ACHN (cell line): ENCODE results near the gene ZNF684.
A peak's percentile ranks its signal among the peaks of the same experiment; 100 is the strongest.
"Not testable (repeated sequence)": the region's sequence is repeated elsewhere in the genome, so short reads cannot be mapped to it uniquely, and the experiment has no call there.

Experiments used
- DNase-seq: peaks from one replicate; pipeline ENCODE4 v3.0.0-alpha.2; 2015
- in situ Hi-C: cut with HindIII; loops from 2 replicates; pipeline ENCODE4 v1.10.0; 2017; ENCODE audit warnings: low sequenced_read_pairs, low pct_ligation_motif_present, low pct_unique_long_range_greater_than_20kb

Gene ZNF684

DNA sequence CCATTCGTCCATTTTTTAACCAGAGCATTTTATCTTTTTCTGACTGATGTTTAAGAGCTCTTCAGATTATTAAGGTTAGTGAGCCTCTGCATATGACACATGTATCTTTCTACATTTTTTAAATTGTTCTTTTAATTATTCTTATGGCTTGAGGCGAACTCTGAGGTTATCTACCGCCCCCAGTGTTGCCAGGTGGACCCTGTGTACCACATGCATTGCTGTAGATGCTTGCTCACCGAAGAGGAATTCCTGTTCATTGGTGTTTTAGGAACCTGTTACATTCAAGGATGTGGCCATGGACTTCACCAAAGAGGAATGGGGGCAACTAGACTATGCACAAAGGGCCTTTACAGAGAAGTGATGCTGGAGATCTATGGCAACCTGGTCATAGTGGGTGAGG, 31.8 kb downstream of the ZNF684 start:
- in situ Hi-C loops: no loop called here
- no peak for DNase-seq

DNA sequence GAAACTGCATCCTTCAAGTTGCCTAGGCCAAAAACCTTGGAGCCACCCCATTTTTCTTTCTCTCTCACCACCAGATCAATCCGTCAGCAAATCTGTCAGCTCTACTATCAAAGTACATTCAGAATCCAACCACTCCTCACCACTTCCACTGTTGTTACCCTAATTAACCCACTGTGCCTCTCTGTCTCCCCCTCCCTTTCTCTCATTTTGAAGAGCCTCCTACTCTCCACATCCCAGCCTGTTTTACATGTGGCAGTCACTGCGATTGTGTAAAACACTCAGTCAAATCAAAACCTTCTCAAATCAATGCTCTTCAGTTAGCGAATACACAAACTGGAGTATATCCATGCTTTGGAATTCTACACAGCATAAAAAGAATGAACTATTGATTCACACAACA, 33.1 kb downstream of the ZNF684 start:
- DNase-seq: no peak
- in situ Hi-C loops: no loop called here

DNA sequence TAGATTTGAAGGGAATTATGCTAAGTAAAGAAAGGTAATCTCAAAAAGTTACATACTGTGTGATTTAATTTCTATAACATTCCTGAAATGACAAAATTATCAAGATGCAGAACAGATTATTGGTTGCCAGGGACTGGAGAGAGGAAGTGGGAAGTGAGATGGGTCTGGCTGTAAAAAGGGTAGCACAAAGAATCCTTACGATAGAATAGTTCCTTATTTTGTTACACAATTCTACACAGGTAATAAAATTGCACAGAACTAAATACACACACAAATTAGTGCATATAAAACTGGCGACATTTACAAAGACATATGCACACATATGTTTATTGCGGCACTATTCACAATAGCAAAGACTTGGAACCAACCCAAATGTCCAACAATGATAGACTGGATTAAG, 33.5 kb downstream of the ZNF684 start:
- in situ Hi-C loops: no loop called here
- DNase-seq: no peak

DNA sequence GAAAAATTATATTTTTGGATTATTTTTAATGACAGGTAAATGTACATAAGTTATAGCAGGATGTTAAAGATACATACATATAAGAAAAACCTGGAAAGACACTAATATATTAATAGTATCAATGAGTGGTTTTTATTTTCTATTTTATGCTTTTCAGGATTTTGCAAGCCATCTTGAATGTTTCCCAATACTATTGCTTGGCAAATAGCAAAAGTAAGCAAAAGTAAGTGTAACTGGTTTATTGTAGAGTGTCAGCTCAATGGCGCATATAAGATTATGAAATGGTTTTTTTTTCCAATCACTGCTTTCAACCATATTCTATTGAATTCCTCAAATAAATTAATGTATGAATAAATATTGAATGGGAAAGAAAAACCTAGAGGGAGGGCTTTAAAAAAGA, 36.4 kb downstream of the ZNF684 start:
- no peak for DNase-seq
- in situ Hi-C loops: no loop called here

DNA sequence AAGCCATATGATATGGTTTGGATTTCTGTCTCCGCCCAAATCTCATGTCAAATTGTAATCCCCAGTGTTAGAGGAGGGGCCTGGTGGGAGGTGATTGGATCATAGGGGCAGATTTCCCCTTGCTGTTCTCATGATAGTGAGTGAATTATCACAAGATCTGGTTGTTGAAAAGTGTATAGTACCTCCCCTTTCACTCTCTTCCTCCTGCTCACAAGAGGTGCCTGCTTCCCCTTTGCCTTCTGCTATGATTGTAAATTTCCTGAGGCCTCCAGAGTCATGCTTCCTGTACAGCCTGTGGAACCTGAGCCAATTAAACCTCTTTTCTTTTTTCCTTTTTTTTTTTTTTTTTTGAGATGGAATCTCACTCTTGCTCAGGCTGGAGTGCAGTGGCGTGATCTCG, 43.4 kb downstream of the ZNF684 start:
- DNase-seq, in situ Hi-C loops: not testable (repeated sequence)

DNA sequence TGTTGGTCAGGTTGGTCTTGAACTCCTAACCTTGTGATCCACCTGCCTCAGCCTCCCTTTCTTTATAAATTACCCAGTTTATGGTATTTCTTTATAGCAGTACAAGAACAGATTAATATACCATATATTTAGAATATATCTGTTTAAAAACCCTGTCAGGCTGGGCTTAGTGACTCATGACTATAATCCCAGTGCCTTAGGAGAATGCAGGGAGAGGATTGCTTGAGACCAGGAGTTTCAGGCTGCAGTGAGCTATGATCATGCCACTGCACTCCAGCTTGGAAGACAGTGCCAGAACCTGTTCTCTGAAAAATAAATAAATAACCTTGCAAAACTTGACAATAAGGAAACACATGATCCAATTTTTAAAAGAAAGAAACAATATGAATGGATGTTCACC, 43.9 kb downstream of the ZNF684 start:
- no peak for DNase-seq

DNA sequence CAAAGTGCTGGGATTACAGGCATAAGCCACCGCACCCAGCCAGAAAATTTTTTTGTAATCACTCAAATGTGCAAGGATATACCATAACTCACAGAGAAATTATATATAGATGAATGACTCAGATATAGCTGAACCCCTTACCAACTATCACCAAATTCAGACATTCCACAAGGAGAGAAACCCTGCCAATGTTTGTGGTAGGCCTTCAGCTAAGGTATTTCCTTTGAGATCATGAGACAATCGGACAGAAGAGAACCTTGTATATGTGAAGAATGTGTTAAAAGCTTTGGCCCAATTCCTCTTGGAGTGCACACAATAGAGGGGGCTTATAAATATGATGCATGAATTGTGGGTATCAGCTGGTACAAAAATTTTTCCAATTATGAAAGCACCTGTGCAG, 50.7 kb downstream of the ZNF684 start:
- in situ Hi-C loops: no loop called here
- DNase-seq: no peak

More for the DNA sequence above, 43.9 kb downstream of the ZNF684 start:
- in situ Hi-C loops: no loop called here

DNA sequence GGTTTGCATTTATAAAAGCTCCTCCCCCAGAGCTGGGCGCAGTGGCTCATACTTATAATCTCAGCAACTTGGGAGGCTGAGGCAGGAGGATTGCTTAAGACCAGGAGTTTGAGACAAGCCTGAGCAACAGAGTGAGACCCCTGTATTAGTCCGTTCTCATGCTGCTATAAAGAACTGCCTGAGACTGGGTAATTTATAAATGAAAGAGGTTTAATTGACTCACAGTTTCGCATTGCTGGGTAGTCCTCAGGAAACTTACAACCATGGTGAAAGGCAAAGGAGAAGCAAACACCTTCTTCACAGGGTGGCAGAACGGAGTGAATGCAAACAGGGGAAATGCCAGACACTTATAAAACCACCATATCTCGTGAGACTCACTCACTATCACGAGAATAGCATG, 52.5 kb downstream of the ZNF684 start:
- in situ Hi-C loops: no loop called here
- no peak for DNase-seq

DNA sequence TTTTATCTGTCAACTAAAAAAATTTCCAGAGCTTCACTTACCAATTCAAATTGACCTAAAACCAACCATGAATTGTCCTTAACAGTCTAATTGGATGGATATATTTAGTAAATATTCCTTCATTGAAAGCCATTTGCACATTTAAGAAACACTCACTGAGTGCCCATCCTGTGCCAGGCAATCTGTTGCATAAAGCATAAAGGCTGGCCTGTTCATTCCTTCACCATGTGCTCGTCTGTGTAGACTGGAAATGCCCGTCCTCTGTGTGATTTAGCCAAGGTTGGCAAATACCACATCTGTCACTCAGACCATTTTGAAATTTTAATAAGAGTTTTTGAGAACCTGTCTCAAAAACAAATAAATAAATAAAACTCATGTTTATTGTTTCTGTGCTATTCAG, 57.1 kb downstream of the ZNF684 start:
- DNase-seq: no peak
- in situ Hi-C loops: no loop called here

DNA sequence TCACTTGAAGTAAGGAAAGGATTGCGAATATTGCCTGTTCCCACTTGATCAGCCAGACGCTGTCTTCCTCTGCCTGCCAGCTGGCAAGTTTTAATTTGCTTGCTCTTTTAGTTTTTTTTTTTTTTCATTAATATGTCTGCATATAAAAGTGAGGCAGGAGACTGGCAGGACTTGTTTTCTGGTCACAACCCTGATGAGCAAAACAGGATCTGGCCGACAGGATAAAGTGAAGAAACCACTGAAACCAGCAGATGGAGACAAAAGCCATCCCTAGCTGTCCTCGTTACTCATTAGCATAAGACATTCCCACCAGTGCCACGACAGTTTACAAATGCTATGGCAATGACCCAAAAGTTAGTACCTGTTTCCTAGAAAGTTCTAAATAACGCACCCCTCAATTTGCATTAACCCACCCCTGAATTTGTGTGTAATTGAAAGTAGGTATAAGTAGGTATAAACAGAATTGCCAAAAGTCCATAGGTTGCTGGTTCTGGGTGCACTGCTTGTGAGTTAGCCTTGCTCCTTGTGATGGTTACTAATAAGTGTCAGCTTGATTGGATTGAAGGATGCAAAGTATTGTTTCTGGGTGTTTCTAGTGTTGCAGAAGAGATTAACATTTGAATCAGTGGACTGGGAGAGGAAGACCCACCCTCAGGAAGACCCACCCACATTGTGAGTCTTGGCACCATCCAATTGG, 60.8 kb downstream of the ZNF684 start:
- DNase-seq: peak; percentile 44
- in situ Hi-C loops: no loop called here

DNA sequence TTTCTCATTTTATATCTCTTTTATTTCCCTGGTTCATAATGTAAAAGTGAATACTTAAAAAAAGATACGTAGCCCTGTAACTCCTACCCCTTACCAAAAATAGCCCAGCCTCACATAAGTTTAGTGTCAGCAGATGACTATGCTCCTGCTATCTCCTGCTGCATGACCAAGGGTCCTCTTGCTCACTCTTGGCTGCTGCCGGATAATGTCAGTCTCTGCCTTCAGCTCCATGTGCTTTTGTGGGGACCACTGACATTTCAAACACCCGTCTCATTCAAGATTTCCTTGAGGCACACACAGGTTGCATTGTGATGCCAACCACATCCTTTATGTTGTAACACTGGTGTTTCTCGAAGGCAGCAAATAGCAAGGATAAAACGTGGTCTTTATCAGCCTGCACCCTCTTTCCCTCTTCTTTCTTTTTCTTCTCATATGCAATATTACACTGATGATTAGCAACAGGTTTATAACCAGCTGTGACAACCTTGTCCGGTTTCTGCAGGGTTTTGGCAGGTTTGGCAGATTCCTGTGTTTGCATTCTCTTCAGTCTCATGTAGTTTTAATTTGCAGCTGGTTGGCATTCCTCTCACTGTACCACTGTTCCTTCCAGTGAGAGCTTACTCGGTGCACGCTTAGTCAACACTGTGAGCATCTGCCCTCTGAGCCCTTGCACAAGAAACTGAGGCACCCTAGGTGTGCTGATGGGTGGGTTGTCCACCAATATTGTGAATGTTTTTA, 62.2 kb downstream of the ZNF684 start:
- in situ Hi-C loops: no loop called here
- DNase-seq: no peak

DNA sequence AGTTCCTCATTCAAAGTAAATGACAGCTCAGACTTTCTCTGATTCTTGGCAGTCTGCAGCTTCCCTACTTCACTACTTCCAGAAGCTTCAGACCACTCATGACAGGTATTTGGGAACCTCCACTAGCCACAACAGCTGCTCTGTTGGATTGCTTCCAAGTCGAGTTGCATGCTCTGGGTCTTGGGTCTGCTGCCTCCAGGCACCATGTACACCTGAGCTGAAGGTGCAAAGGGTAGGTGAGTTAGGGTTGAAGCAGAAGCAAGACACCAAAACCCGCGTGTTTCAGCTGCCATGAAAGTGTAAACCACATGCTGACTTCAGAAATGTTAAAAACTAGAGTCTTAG, 62.7 kb downstream of the ZNF684 start:
- in situ Hi-C loops: no loop called here

DNA sequence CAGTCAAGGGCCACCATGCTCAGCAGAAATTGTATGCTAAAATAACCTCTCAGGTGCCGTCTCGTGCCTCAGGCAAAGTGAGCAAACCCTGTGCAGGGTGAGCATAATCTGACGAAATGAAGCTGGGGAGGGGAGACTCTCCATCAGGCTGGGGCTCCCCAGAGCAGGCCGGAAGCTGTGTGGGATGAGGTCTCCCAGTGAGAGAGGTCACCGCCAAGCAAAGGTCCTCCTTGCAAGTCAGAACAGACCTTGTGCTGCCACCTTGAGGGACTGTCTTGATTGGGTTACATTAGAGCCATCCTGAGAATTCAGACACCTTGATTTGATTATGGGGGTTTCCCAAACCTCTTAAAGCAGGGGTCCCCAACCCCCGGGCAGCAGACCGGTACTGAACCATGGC, 64.2 kb downstream of the ZNF684 start:
- in situ Hi-C loops: no loop called here
- DNase-seq: no peak

More for the DNA sequence above, 62.7 kb downstream of the ZNF684 start:
- DNase-seq: no peak
